Lung (tissue), 12 donors: ENCODE data around the gene GALR3. TPM values are rescaled to one million over a fixed set of nuclear protein-coding genes. Genes with fewer than 3 reads are reported as not detected.

Source experiments
- ATAC-seq: fragments of 200-7000 bp; cut with Tn5 transposase; one replicate; pipeline ENCODE4 v1.9.1; 2020; ENCODE audit warnings: moderate number of reproducible peaks; ENCODE audit not compliant: insufficient read depth, low FRiP score
- DNase-seq, 3 donors: peaks; one replicate each; pipeline ENCODE4 v3.0.0-alpha.2; 2013 to 2017
- H3K27ac ChIP-seq, 2 donors: one replicate each; pipeline ENCODE4 v1.5.1; 2013; ENCODE audit warnings: mild to moderate bottlenecking in 2 of 2, moderate library complexity in 2 of 2, control low read depth in 1 of 2, inconsistent platforms in 1 of 2, low read depth in 1 of 2, low read length in 1 of 2
- H3K27me3 ChIP-seq, 3 donors: one replicate each; pipeline ENCODE4 v1.5.1; 2013; ENCODE audit warnings: low read length in 2 of 3; ENCODE audit not compliant: control insufficient read depth in 3 of 3, insufficient read depth in 3 of 3
- H3K36me3 ChIP-seq, 4 donors: one replicate each; pipeline ENCODE4 v1.5.1; 2013; ENCODE audit warnings: low read length in 4 of 4, mild to moderate bottlenecking in 1 of 4, moderate library complexity in 1 of 4; ENCODE audit not compliant: control insufficient read depth in 4 of 4, insufficient read depth in 4 of 4
- H3K4me1 ChIP-seq, 5 donors: one replicate each; pipeline ENCODE4 v1.5.1; 2013; ENCODE audit warnings: low read length in 5 of 5, mild to moderate bottlenecking in 2 of 5, moderate library complexity in 1 of 5; ENCODE audit not compliant: control insufficient read depth in 5 of 5, insufficient read depth in 5 of 5
- H3K4me3 ChIP-seq: one replicate; pipeline ENCODE4 v1.5.1; 2013; ENCODE audit warnings: mild to moderate bottlenecking, control low read depth, moderate library complexity
- H3K9ac ChIP-seq, 2 donors: one replicate each; pipeline ENCODE4 v1.5.1; 2013; ENCODE audit warnings: low read length in 2 of 2, control low read depth in 1 of 2; ENCODE audit not compliant: insufficient read depth in 1 of 2
- H3K9me3 ChIP-seq, 4 donors: one replicate each; pipeline ENCODE4 v1.5.1; 2013; ENCODE audit warnings: low read length in 3 of 4, mild to moderate bottlenecking in 1 of 4, moderate library complexity in 1 of 4; ENCODE audit not compliant: control insufficient read depth in 4 of 4, insufficient read depth in 3 of 4
- WGBS, 2 donors: extraction: QIAGEN DNeasy Blood & Tissue Kit; methylation state at CpG; one replicate each; pipeline ENCODE4 v1.1.7; 2013; 5-methylcytosine and 5-hydroxymethylcytosine counted together
- polyA plus RNA-seq, 2 donors: library from polyadenylated mRNA; stranded (reverse); fragments of 200-250 nt; gene quantifications; one replicate each; pipeline ENCODE4 v1.2.1, GENCODE V29; 2013
- total RNA-seq, 2 donors: library from RNA; depleted of rRNA in 1 of 2; stranded (reverse); fragments of >200 nt in 1 of 2; gene quantifications; one replicate each; pipeline ENCODE4 v1.2.1, GENCODE V29; 2014 to 2021
- TF ChIP-seq, protein P1 (sequence below): IDR thresholded peaks from 2 replicates; pipeline ENCODE4 v1.5.1; 2012; ENCODE audit warnings: mild to moderate bottlenecking; ENCODE audit errors: control extremely low read depth, extremely low read depth
- donor health status: control.
- donor health status: control.
- donor health status: Bipolar disorder and iron deficiency.
- donor health status: healthy.
- donor health status: DM: yes; HTN: yes; CAD: no.

The GALR3 gene
- total and polyA plus RNA-seq, 4 donors, result not detected

DNA sequence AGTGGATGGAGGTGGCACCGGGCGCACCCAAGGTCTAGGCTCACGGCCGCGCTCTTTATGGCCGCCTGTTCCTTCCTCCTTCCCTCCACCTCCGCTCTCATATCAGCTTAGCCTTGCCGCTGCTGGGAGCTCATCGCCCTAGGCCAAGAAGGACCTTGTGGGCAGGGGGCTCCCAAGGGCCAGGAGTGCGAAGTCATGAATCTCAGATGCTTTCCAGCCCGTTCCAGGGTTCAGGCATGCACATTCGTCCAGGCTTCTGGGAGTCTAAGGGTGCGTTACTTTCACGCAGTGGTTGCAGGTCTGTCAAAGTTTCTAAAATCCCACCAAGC, 4.1 kb upstream of the GALR3 start:
- ATAC-seq, result no peak
- Histone ChIP-seq H3K27ac (no peak overlapping the region), H3K27me3 (peaks cover 4 to 47% (median 46%) of the 10 kb centered on the region in 3 donors), H3K9ac (no peak overlapping the region), H3K36me3 (peaks cover 0 to 4% (median 1%) of the 10 kb centered on the region in 4 donors), H3K4me1 (peaks cover 0 to 17% (median 11%) of the 10 kb centered on the region in 5 donors), H3K9me3 (no peaks in the 10 kb centered on the region), H3K4me3 (no peak overlapping the region)
- WGBS, 2 donors, result 23 to 26% methylated on average over 14 of the region's 14 CpGs
- TF ChIP-seq, protein P1, sequence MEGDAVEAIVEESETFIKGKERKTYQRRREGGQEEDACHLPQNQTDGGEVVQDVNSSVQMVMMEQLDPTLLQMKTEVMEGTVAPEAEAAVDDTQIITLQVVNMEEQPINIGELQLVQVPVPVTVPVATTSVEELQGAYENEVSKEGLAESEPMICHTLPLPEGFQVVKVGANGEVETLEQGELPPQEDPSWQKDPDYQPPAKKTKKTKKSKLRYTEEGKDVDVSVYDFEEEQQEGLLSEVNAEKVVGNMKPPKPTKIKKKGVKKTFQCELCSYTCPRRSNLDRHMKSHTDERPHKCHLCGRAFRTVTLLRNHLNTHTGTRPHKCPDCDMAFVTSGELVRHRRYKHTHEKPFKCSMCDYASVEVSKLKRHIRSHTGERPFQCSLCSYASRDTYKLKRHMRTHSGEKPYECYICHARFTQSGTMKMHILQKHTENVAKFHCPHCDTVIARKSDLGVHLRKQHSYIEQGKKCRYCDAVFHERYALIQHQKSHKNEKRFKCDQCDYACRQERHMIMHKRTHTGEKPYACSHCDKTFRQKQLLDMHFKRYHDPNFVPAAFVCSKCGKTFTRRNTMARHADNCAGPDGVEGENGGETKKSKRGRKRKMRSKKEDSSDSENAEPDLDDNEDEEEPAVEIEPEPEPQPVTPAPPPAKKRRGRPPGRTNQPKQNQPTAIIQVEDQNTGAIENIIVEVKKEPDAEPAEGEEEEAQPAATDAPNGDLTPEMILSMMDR, result no peak
- DNase-seq, result no peak

DNA sequence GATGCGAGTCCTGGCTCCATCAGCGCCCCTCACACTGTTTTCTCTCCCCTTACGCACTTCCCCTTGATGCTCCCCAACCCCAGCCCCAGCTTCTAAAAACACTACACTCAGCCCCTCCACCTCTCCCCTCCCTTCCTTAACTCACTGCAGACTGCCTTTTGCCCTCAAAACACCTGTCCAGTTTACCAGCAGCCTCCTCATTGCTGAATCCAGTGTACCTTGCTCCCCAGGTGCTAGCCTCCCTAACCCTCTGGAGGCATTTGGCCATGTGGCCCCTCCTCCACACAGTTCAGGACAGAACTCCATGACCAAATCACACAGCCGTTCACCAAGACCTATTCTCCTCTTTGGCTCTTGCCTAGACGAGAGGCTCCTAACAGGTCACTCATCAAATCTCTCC, 2.8 kb upstream of the GALR3 start:
- WGBS, 2 donors, result 89 to 90% methylated on average over 5 of the region's 5 CpGs
- Histone ChIP-seq H3K27ac (no peak overlapping the region), H3K36me3 (no peaks in the 10 kb centered on the region), H3K4me1 (peaks cover 0 to 18% (median 11%) of the 10 kb centered on the region in 5 donors), H3K9me3 (no peaks in the 10 kb centered on the region), H3K9ac (no peak overlapping the region), H3K4me3 (no peak overlapping the region), H3K27me3 (peaks cover 4 to 50% (median 48%) of the 10 kb centered on the region in 3 donors)
- ATAC-seq, result no peak
- TF ChIP-seq, protein P1, result no peak
- DNase-seq, result no peak

DNA sequence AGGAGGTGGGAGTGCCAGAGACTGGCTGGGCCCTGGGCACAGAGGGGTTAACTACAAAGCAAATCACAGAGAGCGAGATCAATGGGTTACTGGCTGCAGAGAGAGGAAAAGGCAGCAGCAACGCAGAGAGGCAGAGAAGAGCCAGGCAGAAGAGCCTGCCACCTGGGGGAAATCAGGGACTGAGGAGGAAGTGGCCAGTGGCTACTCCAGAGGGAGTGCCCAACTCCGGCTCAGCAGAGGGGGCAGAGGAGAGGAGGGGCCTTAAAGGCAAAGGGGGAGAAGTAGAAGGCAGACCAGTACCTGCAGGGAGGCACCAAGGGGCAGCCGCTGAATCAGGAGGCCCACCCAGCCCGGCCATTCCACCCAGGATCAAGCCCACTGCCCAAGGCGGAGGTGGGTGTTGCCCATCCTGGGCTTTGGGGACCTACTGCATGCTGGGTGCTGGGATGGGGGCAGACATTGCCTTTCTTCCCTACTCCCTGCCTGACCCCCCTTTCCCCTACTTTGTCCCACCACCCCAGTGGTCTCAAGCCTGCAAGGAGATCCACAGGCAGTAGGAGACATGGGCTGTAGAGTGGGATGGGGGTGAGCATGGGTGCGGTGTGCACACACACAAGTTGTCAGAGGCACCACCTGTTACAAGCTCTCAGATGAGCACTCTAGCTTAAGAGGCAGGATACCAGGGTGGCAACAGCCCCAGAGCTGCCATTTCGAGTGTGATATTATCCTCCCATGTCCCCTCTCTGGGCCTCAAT, 926 bp upstream of the GALR3 start:
- Histone ChIP-seq H3K9me3 (no peaks in the 10 kb centered on the region), H3K27ac (no peak overlapping the region), H3K36me3 (no peaks in the 10 kb centered on the region), H3K4me3 (no peak overlapping the region), H3K27me3 (peaks cover 4 to 50% (median 48%) of the 10 kb centered on the region in 3 donors), H3K9ac (no peak overlapping the region), H3K4me1 (peaks cover 0 to 22% (median 11%) of the 10 kb centered on the region in 5 donors)
- 57 to 63% methylated on average over 8 of the region's 8 CpGs for WGBS, 2 donors
- TF ChIP-seq, protein P1, result no peak
- DNase-seq (no peak), ATAC-seq (no peak)
